Astrocyte (in vitro differentiated cells and primary cell): ENCODE data around the gene SAG.

Experiments used
- EZH2 ChIP-seq: IDR thresholded peaks from 2 replicates; pipeline ENCODE4 v1.6.1; 2012; ENCODE audit warnings: mild to moderate bottlenecking, low read length, inconsistent platforms; ENCODE audit not compliant: insufficient read depth
- TF ChIP-seq, protein P1 (sequence below): IDR thresholded peaks from 2 replicates; pipeline ENCODE4 v1.5.1; 2011; ENCODE audit warnings: low read depth, mild to moderate bottlenecking, inconsistent platforms, low read length, moderate library complexity; ENCODE audit not compliant: insufficient read depth

DNA sequence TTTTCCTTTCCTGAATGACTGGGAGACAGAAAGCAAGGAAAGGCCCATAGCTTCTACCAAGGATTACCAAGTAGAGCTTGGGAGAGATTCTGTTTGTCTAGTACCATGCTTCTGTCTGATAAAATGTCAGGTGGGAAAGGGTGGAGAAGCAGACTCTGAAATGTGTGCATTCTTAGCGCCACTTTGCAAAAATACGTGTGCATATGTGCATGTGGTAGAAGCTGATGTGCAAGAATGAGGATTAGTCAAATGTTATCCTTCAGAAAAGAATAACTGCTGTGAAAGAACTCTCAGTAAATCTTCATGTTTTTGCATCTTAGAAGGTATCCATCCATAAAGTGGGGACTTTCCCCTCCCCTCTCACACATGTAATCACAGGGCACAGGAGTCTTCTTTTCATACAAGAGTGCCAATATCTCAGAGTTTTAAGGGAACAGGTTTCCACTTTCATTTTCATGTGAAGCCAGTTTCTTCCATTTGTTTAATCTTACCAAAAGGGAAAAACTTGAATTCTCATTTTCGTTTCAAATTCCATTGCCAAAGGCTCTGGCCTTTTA is 31.3 kb downstream of the SAG start:
- TF ChIP-seq, protein P1, sequence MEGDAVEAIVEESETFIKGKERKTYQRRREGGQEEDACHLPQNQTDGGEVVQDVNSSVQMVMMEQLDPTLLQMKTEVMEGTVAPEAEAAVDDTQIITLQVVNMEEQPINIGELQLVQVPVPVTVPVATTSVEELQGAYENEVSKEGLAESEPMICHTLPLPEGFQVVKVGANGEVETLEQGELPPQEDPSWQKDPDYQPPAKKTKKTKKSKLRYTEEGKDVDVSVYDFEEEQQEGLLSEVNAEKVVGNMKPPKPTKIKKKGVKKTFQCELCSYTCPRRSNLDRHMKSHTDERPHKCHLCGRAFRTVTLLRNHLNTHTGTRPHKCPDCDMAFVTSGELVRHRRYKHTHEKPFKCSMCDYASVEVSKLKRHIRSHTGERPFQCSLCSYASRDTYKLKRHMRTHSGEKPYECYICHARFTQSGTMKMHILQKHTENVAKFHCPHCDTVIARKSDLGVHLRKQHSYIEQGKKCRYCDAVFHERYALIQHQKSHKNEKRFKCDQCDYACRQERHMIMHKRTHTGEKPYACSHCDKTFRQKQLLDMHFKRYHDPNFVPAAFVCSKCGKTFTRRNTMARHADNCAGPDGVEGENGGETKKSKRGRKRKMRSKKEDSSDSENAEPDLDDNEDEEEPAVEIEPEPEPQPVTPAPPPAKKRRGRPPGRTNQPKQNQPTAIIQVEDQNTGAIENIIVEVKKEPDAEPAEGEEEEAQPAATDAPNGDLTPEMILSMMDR: no peak
- TF ChIP-seq EZH2: no peak
